GM23338 (cell line): ENCODE data around the gene SMIM12. TPM values are rescaled to one million over a fixed set of nuclear protein-coding genes. Genes with fewer than 3 reads are reported as not detected.

Experiments
- ATAC-seq: fragments of 200-7000 bp; cut with Tn5 transposase; 3 replicates; pipeline ENCODE4 v1.9.1; 2020
- DNase-seq: peaks from one replicate; pipeline ENCODE4 v3.0.0-alpha.2; 2015; ENCODE audit warnings: low spot score
- H2AFZ ChIP-seq: fragments of 200-600 bp; sonication (generic); 2 replicates; pipeline ENCODE4 v1.8.0; 2016; ENCODE audit warnings: antibody characterized with exemption, mild to moderate bottlenecking, moderate library complexity
- H3F3A ChIP-seq: fragments of 200-600 bp; sonication (generic); replicated peaks from 2 replicates; pipeline ENCODE4 v1.8.0; 2017; ENCODE audit warnings: antibody characterized with exemption, mixed run types, low read depth
- H3K27ac ChIP-seq: fragments of 200-600 bp; sonication (generic); 2 replicates; pipeline ENCODE4 v1.6.1; 2016; ENCODE audit warnings: low read depth
- H3K27me3 ChIP-seq: fragments of 200-600 bp; sonication (generic); 2 replicates; pipeline ENCODE4 v1.8.0; 2016; ENCODE audit warnings: mild to moderate bottlenecking, mixed run types, moderate library complexity; ENCODE audit not compliant: insufficient read depth
- H3K36me3 ChIP-seq: fragments of 200-600 bp; sonication (generic); 2 replicates; pipeline ENCODE4 v1.8.0; 2016; ENCODE audit warnings: mild to moderate bottlenecking; ENCODE audit not compliant: insufficient read depth
- H3K4me1 ChIP-seq: fragments of 200-600 bp; sonication (generic); 2 replicates; pipeline ENCODE4 v1.8.0; 2016; ENCODE audit warnings: mild to moderate bottlenecking, moderate library complexity; ENCODE audit not compliant: insufficient read depth
- H3K4me2 ChIP-seq: fragments of 200-600 bp; sonication (generic); 2 replicates; pipeline ENCODE4 v1.7.1; 2017; ENCODE audit warnings: mixed run types
- H3K4me3 ChIP-seq: fragments of 200-600 bp; sonication (generic); 2 replicates; pipeline ENCODE4 v1.6.1; 2016; ENCODE audit warnings: mixed run types
- H3K79me2 ChIP-seq: fragments of 200-600 bp; sonication (generic); replicated peaks from 2 replicates; pipeline ENCODE4 v1.8.0; 2017; ENCODE audit warnings: mild to moderate bottlenecking; ENCODE audit not compliant: insufficient read depth
- H3K9me2 ChIP-seq: fragments of 200-600 bp; sonication (generic); 2 replicates; pipeline ENCODE4 v1.8.0; 2017; ENCODE audit not compliant: insufficient read depth
- H4K20me1 ChIP-seq: fragments of 200-600 bp; sonication (generic); replicated peaks from 2 replicates; pipeline ENCODE4 v1.8.0; 2017; ENCODE audit warnings: mild to moderate bottlenecking; ENCODE audit not compliant: insufficient read depth
- H3K27ac Mint-ChIP-seq: 2 replicates; pipeline ENCODE4 v1.8.0; 2020; ENCODE audit warnings: inconsistent platforms, mild to moderate bottlenecking, moderate library complexity, mixed read lengths
- H3K27me3 Mint-ChIP-seq: 3 replicates; pipeline ENCODE4 v1.8.0; 2022; ENCODE audit warnings: low read depth, mild to moderate bottlenecking, moderate library complexity, mixed read lengths, inconsistent platforms; ENCODE audit not compliant: insufficient read depth, poor library complexity
- H3K36me3 Mint-ChIP-seq: 3 replicates; pipeline ENCODE4 v1.8.0; 2021; ENCODE audit warnings: low read depth, mild to moderate bottlenecking, inconsistent platforms, moderate library complexity, mixed read lengths
- H3K4me1 Mint-ChIP-seq: 3 replicates; pipeline ENCODE4 v1.8.0; 2020; ENCODE audit warnings: mild to moderate bottlenecking, inconsistent platforms, mixed read lengths
- H3K4me3 Mint-ChIP-seq: 3 replicates; pipeline ENCODE4 v1.8.0; 2021; ENCODE audit warnings: moderate library complexity, mild to moderate bottlenecking, inconsistent platforms, mixed read lengths
- H3K9me3 Mint-ChIP-seq: 3 replicates; pipeline ENCODE4 v1.8.0; 2020; ENCODE audit warnings: moderate library complexity, mild to moderate bottlenecking, inconsistent platforms, mixed read lengths
- CREB1 ChIP-seq: fragments of 250-450 bp; sonication (Bioruptor Pico); IDR thresholded peaks from 2 replicates; pipeline ENCODE4 v1.5.0; 2020; ENCODE audit warnings: low read depth, mild to moderate bottlenecking, moderate library complexity
- EZH2phosphoT487 ChIP-seq: fragments of 200-600 bp; sonication (generic); IDR thresholded peaks from one replicate; pipeline ENCODE4 v1.8.1; 2018; ENCODE audit warnings: antibody characterized with exemption; ENCODE audit not compliant: unreplicated experiment
- STAT1 ChIP-seq: IDR thresholded peaks from one replicate; pipeline ENCODE4 v1.6.1; 2016; ENCODE audit warnings: antibody characterized with exemption; ENCODE audit not compliant: unreplicated experiment
- ZNF114 ChIP-seq: fragments of 250-450 bp; sonication (Bioruptor Pico); IDR thresholded peaks from 2 replicates; pipeline ENCODE4 v1.5.0; 2020; ENCODE audit warnings: mild to moderate bottlenecking, moderate library complexity
- polyA plus RNA-seq: library from polyadenylated mRNA; unstranded; fragments of >200 nt; fragmentation: Nextera tagmentation; extraction: Ambion mirVana; gene quantifications from 2 replicates; pipeline ENCODE4 v1.2.1, GENCODE V29; 2016
- total RNA-seq: library from RNA; depleted of rRNA; stranded (reverse); fragments of >200 nt; shearing (Covaris generic); gene quantifications from 2 replicates; pipeline ENCODE4 v1.2.3, GENCODE V29; 2014
- TF ChIP-seq, protein P1 (sequence below): IDR thresholded peaks from 2 replicates; pipeline ENCODE4 v1.6.1; 2016; ENCODE audit warnings: antibody characterized with exemption
- TF ChIP-seq, protein P2 (sequence below): IDR thresholded peaks from one replicate; pipeline ENCODE4 v1.6.1; 2018; ENCODE audit warnings: antibody characterized with exemption; ENCODE audit not compliant: unreplicated experiment

Gene SMIM12
- total and polyA plus RNA-seq, 2 experiments from 2014 or later, result 22.7 to 25.3 TPM

DNA sequence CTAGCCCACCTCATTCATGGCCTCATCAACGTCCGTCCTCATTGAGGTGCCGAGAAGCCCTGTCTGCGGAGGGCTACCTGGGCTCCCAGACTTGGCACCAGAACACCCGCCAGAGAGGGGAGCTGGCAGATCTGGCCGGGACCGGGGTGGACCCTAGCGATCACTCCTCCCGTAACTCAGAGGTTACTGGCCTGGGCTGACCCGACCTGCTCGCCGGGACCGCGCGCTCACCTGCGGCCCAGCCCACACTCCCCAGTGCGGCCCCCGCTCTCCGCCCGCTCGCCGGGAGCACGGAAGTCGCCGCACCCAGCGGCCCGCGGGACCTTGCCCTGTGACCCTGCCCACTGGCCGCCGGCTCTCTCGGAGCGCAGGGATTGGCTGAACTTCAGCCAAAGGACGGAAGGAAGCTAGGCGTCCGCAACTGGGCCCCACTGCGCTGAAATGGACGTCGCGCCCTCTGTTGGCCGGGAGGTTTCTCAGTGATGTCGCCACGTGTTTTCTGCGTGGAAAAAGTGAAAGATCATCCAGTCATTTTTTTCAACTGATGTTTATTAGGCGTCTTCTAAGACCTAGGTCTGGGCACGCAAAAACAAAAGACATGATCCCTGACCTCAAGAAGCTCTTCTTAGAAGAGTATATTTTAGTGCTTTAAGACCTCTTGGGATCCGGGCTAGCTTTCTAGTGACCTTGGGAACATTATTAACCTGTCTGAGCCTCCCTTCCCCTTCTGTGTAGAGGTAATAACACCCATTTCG lies at the start of gene SMIM12 (continued):
- TF ChIP-seq, protein P1, sequence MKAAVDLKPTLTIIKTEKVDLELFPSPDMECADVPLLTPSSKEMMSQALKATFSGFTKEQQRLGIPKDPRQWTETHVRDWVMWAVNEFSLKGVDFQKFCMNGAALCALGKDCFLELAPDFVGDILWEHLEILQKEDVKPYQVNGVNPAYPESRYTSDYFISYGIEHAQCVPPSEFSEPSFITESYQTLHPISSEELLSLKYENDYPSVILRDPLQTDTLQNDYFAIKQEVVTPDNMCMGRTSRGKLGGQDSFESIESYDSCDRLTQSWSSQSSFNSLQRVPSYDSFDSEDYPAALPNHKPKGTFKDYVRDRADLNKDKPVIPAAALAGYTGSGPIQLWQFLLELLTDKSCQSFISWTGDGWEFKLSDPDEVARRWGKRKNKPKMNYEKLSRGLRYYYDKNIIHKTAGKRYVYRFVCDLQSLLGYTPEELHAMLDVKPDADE, result peak; percentile 75

DNA sequence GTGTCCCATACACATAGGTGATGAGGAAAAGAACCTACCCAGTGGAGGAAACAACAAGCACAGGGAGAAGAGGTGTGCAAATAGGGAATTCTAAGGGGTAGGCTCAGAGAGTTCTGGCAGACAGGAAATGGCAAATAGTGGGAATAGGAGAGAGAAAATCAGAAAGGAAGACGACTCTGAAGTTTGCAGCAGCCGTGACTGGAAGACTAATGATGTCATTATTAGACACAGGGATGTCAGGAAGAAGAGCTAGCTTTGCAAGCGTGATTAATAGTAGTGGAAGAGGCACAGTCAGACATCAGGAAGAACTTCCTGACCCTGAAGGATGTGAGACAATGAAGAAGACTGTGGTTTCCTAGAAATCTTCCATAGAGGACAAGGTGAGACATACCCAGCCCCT lies 48.8 kb upstream of the SMIM12 start:
- no peaks in the 10 kb centered on the region for H3K27me3 Mint-ChIP-seq
- no peak overlapping the region for H2AFZ ChIP-seq
- peaks cover 2% of the 10 kb centered on the region; the same call in 1 of the 3 replicates for H3K4me1 Mint-ChIP-seq
- H3K36me3 Mint-ChIP-seq, result no peaks in the 10 kb centered on the region
- no peaks in the 10 kb centered on the region for H3K4me1 ChIP-seq
- no peak for DNase-seq
- H3K27ac ChIP-seq, result no peak overlapping the region
- H3K9me3 Mint-ChIP-seq, result no peaks in the 10 kb centered on the region
- H3K4me3 ChIP-seq, result no peak overlapping the region
- no peak overlapping the region for H3K27ac Mint-ChIP-seq
- H3K27me3 ChIP-seq, result no peaks in the 10 kb centered on the region
- no peaks in the 10 kb centered on the region; the same call in 1 of the 2 replicates for H4K20me1 ChIP-seq
- no peak overlapping the region for H3K4me2 ChIP-seq
- no peaks in the 10 kb centered on the region for H3K9me2 ChIP-seq
- H3F3A ChIP-seq, result no peaks in the 10 kb centered on the region
- H3K79me2 ChIP-seq, result no peaks in the 10 kb centered on the region
- no peak for ATAC-seq
- TF ChIP-seq, protein P1, result no peak
- no peak for TF ChIP-seq EZH2phosphoT487
- TF ChIP-seq CREB1 (CRISPR knock-in tag), result no peak
- TF ChIP-seq, protein P2, sequence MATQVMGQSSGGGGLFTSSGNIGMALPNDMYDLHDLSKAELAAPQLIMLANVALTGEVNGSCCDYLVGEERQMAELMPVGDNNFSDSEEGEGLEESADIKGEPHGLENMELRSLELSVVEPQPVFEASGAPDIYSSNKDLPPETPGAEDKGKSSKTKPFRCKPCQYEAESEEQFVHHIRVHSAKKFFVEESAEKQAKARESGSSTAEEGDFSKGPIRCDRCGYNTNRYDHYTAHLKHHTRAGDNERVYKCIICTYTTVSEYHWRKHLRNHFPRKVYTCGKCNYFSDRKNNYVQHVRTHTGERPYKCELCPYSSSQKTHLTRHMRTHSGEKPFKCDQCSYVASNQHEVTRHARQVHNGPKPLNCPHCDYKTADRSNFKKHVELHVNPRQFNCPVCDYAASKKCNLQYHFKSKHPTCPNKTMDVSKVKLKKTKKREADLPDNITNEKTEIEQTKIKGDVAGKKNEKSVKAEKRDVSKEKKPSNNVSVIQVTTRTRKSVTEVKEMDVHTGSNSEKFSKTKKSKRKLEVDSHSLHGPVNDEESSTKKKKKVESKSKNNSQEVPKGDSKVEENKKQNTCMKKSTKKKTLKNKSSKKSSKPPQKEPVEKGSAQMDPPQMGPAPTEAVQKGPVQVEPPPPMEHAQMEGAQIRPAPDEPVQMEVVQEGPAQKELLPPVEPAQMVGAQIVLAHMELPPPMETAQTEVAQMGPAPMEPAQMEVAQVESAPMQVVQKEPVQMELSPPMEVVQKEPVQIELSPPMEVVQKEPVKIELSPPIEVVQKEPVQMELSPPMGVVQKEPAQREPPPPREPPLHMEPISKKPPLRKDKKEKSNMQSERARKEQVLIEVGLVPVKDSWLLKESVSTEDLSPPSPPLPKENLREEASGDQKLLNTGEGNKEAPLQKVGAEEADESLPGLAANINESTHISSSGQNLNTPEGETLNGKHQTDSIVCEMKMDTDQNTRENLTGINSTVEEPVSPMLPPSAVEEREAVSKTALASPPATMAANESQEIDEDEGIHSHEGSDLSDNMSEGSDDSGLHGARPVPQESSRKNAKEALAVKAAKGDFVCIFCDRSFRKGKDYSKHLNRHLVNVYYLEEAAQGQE, result no peak
- no peak for TF ChIP-seq ZNF114 (CRISPR knock-in tag)
- no peak for TF ChIP-seq STAT1
- no peak overlapping the region for H3K4me3 Mint-ChIP-seq
- no peaks in the 10 kb centered on the region for H3K36me3 ChIP-seq
